Kidney epithelial cell (primary cell): ENCODE results near the gene RNF112. TPM values are rescaled to one million over a fixed set of nuclear protein-coding genes. Genes with fewer than 3 reads are reported as not detected.

Experiments
- DNase-seq: peaks from one replicate; pipeline ENCODE4 v3.0.0-alpha.2; 2010; ENCODE audit warnings: low read depth
- H3K27me3 ChIP-seq: 2 replicates; pipeline ENCODE4 v1.6.0; 2011; ENCODE audit warnings: low read length; ENCODE audit not compliant: control insufficient read depth, insufficient read depth
- H3K36me3 ChIP-seq: 2 replicates; pipeline ENCODE4 v1.5.1; 2011; ENCODE audit warnings: low read length; ENCODE audit not compliant: control insufficient read depth, insufficient read depth
- H3K4me3 ChIP-seq: 2 replicates; pipeline ENCODE4 v1.5.1; 2011; ENCODE audit warnings: low read depth, mild to moderate bottlenecking, control low read depth, low read length
- CTCF ChIP-seq: IDR thresholded peaks from 2 replicates; pipeline ENCODE4 v1.5.1; 2011; ENCODE audit warnings: mild to moderate bottlenecking, moderate library complexity, low read length, control low read depth, inconsistent platforms; ENCODE audit not compliant: insufficient read depth, poor library complexity, severe bottlenecking
- total RNA-seq: library from RNA; depleted of rRNA; stranded (reverse); fragments of >200 nt; gene quantifications from 2 replicates; pipeline ENCODE4 v1.2.3, GENCODE V29; 2015

The RNF112 gene
- total RNA-seq, 1 donor from 2014 or later: 0.08 TPM

DNA sequence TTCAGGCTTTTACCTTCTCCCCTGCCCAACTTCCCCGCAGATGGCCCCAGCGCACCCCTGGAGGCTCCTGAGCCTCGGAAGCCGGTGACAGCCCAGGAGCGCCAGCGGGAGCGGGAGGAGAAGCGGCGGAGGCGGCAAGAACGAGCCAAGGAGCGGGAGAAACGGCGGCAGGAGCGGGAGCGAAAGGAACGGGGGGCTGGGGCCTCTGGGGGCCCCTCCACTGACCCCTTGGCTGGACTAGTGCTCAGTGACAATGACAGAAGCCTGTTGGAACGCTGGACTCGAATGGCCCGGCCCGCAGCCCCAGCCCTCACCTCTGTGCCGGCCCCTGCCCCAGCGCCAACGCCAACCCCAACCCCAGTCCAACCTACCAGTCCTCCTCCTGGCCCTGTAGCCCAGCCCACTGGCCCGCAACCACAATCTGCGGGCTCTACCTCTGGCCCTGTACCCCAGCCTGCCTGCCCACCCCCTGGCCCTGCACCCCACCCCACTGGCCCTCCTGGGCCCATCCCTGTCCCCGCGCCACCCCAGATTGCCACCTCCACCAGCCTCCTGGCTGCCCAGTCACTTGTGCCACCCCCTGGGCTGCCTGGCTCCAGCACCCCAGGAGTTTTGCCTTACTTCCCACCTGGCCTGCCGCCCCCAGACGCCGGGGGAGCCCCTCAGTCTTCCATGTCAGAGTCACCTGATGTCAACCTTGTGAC, 29.1 kb upstream of the RNF112 start:
- no peak for TF ChIP-seq CTCF
- Histone ChIP-seq H3K27me3 (no peaks in the 10 kb centered on the region), H3K36me3 (peaks cover 6% of the 10 kb centered on the region), H3K4me3 (no peak overlapping the region)
- no peak for DNase-seq

GRCh38 chr17:19382531-19383444, 28.2 kb upstream of the RNF112 start:
- H3K36me3 ChIP-seq: peaks cover 6% of the 10 kb centered on the region
- no peak for DNase-seq

DNA sequence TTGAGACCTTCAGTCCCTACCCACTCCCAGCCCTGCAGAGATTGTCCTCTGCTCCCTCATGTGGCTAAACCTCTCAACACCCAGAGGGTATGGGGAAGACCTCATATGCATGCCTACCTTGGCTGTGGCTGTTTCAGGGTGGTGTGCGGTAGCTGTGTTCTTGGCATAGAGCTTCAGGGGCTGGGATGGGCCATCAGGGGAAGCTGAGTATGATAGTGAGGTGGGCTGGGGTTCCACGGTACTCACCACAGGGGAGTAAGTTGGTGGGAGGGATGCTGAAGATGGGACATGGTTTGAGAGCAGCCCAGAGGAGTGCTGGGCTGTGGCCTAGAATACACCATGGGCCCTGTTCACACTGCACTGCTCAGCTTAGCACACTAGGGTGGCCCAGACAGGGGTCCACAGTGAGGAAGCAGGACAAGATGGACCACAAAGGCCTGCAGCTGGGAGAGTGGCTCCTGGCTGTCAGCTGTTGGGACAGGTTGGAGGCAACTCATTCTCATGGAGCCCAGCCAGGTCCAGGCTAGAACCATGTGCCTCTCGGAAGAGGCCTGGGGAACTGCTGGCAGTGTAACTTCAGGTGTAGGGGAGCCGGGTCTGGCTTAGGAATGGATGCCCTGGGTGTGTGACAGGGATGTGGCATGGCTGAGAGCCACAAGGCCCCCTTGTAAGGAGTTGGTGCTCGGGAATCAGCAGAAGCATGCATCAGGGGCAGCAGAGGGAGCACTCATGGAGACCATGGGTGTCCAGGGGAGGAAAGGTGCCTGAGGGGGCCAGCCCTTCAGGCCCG, 27.2 kb upstream of the RNF112 start:
- H3K4me3 ChIP-seq: no peak overlapping the region
- peaks cover 6% of the 10 kb centered on the region for H3K36me3 ChIP-seq
- no peak for TF ChIP-seq CTCF
- DNase-seq: no peak
- H3K27me3 ChIP-seq: no peaks in the 10 kb centered on the region

More at GRCh38 chr17:19382531-19383444, 28.2 kb upstream of the RNF112 start:
- no peak for TF ChIP-seq CTCF
- Histone ChIP-seq H3K27me3 (no peaks in the 10 kb centered on the region), H3K4me3 (no peak overlapping the region)

DNA sequence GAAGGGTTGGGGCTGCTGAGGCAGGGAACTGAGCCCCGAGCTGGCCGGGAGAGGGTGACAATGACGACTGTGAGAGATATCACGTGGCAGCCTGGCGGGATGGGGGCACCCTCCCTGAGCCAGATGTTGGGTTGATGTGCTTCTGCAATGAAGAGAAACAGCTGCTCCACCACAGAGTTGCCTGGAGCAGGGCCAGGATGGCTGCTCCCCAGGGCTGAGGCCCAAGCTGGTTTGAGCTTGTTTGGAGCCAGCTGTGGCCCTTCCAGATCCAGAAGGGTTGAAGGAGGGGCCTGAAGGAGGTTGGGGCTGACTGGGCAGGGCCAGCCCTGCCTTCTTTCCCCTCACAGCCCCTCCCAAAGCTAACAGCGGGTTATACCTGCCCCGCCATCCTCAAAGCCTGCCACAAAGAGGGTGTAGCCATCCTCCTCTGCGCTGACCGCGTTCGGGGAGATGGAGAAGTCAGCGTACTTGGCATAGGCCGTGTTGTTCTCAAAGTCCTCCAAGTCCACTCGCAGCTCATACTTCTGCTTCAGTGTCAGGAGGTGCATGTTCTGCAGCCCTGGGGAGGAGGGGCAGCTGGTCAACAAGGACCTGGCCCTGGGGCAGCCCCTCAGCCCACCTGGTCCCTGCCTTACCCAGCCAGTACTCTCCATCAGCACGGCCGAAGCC, 26.2 kb upstream of the RNF112 start:
- DNase-seq: no peak
- Histone ChIP-seq H3K4me3 (no peak overlapping the region), H3K27me3 (no peaks in the 10 kb centered on the region), H3K36me3 (peaks cover 6% of the 10 kb centered on the region)
- TF ChIP-seq CTCF: no peak

DNA sequence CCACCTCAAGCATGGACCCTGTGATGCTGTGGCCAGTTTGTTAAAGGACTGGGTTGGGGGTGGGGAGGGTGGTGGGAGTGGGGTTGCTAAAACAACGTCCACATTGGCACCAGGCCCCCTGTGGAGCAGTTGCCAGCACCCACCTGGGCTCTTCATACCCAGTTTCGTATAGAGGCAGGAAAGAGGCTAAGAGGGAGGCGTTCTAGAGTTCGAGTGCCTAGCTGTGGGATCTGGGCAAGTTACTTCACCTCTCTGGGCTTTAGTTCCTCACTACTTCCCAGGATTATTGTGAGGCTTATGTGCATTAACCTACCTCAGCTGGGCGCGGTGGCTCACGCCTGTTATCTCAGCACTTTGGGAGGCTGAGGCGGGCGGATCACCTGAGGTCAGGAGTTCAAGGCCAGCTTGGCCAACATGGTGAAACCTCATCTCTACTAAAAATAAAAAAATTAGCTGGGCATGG, 25.5 kb upstream of the RNF112 start:
- Histone ChIP-seq H3K4me3 (no peak overlapping the region), H3K36me3 (peaks cover 4% of the 10 kb centered on the region)

More for the DNA sequence above, 25.5 kb upstream of the RNF112 start:
- H3K27me3 ChIP-seq: no peaks in the 10 kb centered on the region
- DNase-seq: no peak
- TF ChIP-seq CTCF: no peak
